AG09309 (cell line): Measurements from ENCODE around the gene EIF1AD.
"Not testable (repeated sequence)": the region's sequence is repeated elsewhere in the genome, so short reads cannot be mapped to it uniquely, and the experiment has no call there.

Experiments
- DNase-seq: peaks from one replicate; pipeline ENCODE4 v3.0.0-alpha.2; 2010; ENCODE audit warnings: low read depth
- H3K4me3 ChIP-seq: 2 replicates; pipeline ENCODE4 v1.5.1; 2011; ENCODE audit warnings: mild to moderate bottlenecking, low read depth, low read length, moderate library complexity; ENCODE audit not compliant: control insufficient read depth
- CTCF ChIP-seq: IDR thresholded peaks from 2 replicates; pipeline ENCODE4 v1.5.1; 2011; ENCODE audit warnings: mild to moderate bottlenecking, low read depth, low read length, inconsistent platforms; ENCODE audit not compliant: insufficient read depth, control insufficient read depth; ENCODE audit errors: missing control alignments

Gene EIF1AD

GRCh38 chr11:66037327-66037726 is 35.4 kb upstream of the EIF1AD start:
- no peak for DNase-seq
- no peak for TF ChIP-seq CTCF
- no peak overlapping the region for H3K4me3 ChIP-seq

- no peak for TF ChIP-seq CTCF
Observed at GRCh38 chr11:66036334-66036710, 34.4 kb upstream of the EIF1AD start.

GRCh38 chr11:66035653-66036333 is 33.8 kb upstream of the EIF1AD start:
- no peak for TF ChIP-seq CTCF
- H3K4me3 ChIP-seq = no peak overlapping the region
- DNase-seq = no peak

More at GRCh38 chr11:66036334-66036710, 34.4 kb upstream of the EIF1AD start:
- H3K4me3 ChIP-seq = no peak overlapping the region
- DNase-seq = no peak

- DNase-seq = no peak
Observed at GRCh38 chr11:66032957-66033735, 31.2 kb upstream of the EIF1AD start.

GRCh38 chr11:66026017-66026529 is 24.1 kb upstream of the EIF1AD start, which contains the start of gene CATSPER1:
TSS of gene CATSPER1 (minus strand) at chr11:66026479. CDS start at chr11:66026379, 100 bp downstream.
- TF ChIP-seq CTCF = no peak
- no peak within 1 kb of the TSS for H3K4me3 ChIP-seq
- no peak for DNase-seq

More at GRCh38 chr11:66032957-66033735, 31.2 kb upstream of the EIF1AD start:
- no peak overlapping the region for H3K4me3 ChIP-seq
- no peak for TF ChIP-seq CTCF

GRCh38 chr11:66023186-66023440 is 21.2 kb upstream of the EIF1AD start:
- DNase-seq, H3K4me3 ChIP-seq: not testable (repeated sequence)
